Endothelial cell of umbilical vein (primary cell): ENCODE measurements around the gene E2F4. TPM values are rescaled to one million over a fixed set of nuclear protein-coding genes. Genes with fewer than 3 reads are reported as not detected.

ENCODE experiments used
- BruUV-seq: library from RNA; stranded (reverse); fragments of 400-500 nt; replicated peaks from 2 replicates; lab custom pipeline; 2021; lab: Mats Ljungman, UMichigan
- CTCF ChIA-PET: fragments of 300-600, 350-600 bp; sonication (Branson Sonifier 250); formaldehyde crosslinking; loops from one replicate; lab custom pipeline; 2021; ENCODE audit warnings: antibody characterized with exemption, inconsistent platforms; lab: Charles Lee
- POLR2A ChIA-PET: fragments of 300-600, 350-600 bp; sonication (Branson Sonifier 250); formaldehyde crosslinking; loops from one replicate; lab custom pipeline; 2021; ENCODE audit warnings: antibody characterized with exemption, inconsistent platforms; lab: Charles Lee
- DNase-seq: peaks from one replicate; pipeline ENCODE4 v3.0.0-alpha.2; 2011; ENCODE audit warnings: low read depth, low spot score
- FAIRE-seq: peaks from 2 replicates; lab custom pipeline; 2011; peaks lifted over from hg19 to GRCh38; lab: Jason Lieb, UNC
- H2AFZ ChIP-seq: 2 replicates; pipeline ENCODE4 v1.6.0; 2012; ENCODE audit warnings: low read depth, low read length, control low read depth, inconsistent platforms
- H3K27ac ChIP-seq: 2 replicates; pipeline ENCODE4 v1.5.1; 2011; ENCODE audit warnings: low read depth, mild to moderate bottlenecking, control low read depth, low read length, moderate library complexity; ENCODE audit not compliant: insufficient read depth
- H3K27me3 ChIP-seq, 2 experiments: 2 replicates each; pipeline versions ENCODE4 v1.6.0 to v1.6.1; 2011; ENCODE audit warnings: low read length in 2 of 2, mixed read lengths in 1 of 2; ENCODE audit not compliant: control insufficient read depth in 2 of 2, insufficient read depth in 2 of 2
- H3K36me3 ChIP-seq, 2 experiments: 2 replicates in 1 of 2; 3 replicates in 1 of 2; pipeline ENCODE4 v1.5.1; 2011; ENCODE audit warnings: low read length in 2 of 2, mild to moderate bottlenecking in 1 of 2, moderate library complexity in 1 of 2; ENCODE audit not compliant: control insufficient read depth in 2 of 2, insufficient read depth in 2 of 2; ENCODE audit errors: extremely low read depth in 1 of 2
- H3K4me1 ChIP-seq: 3 replicates; pipeline ENCODE4 v1.5.1; 2011; ENCODE audit warnings: mild to moderate bottlenecking, low read length; ENCODE audit not compliant: control insufficient read depth, insufficient read depth; ENCODE audit errors: extremely low read depth
- H3K4me2 ChIP-seq: 2 replicates; pipeline ENCODE4 v1.6.1; 2011; ENCODE audit warnings: low read length, control low read depth, mixed read lengths; ENCODE audit not compliant: insufficient read depth
- H3K4me3 ChIP-seq, 3 experiments: fragments of 200-600 bp in 1 of 3; sonication (generic), shearing (Covaris generic) in 1 of 3; replicated peaks in 1 of 3; 2 replicates each; pipeline ENCODE4 v1.5.1; 2011 to 2016; ENCODE audit warnings: control low read depth in 3 of 3, low read length in 3 of 3, mild to moderate bottlenecking in 2 of 3, inconsistent platforms in 1 of 3, low read depth in 1 of 3, moderate library complexity in 1 of 3; ENCODE audit not compliant: insufficient read depth in 1 of 3
- H3K79me2 ChIP-seq: 2 replicates; pipeline ENCODE4 v1.6.0; 2012; ENCODE audit warnings: low read length, inconsistent platforms; ENCODE audit not compliant: control insufficient read depth, insufficient read depth
- H3K9ac ChIP-seq: replicated peaks from 2 replicates; pipeline ENCODE3; 2011; ENCODE audit warnings: low read length, control low read depth; ENCODE audit not compliant: insufficient read depth; ENCODE audit errors: extremely low read depth
- H3K9me1 ChIP-seq: replicated peaks from 3 replicates; pipeline ENCODE4 v1.6.0; 2011; ENCODE audit warnings: mild to moderate bottlenecking, low read length; ENCODE audit not compliant: control insufficient read depth, insufficient read depth; ENCODE audit errors: extremely low read depth
- H3K9me3 ChIP-seq: replicated peaks from 2 replicates; pipeline ENCODE4 v1.5.1; 2012; ENCODE audit warnings: low read length, inconsistent platforms; ENCODE audit not compliant: control insufficient read depth, insufficient read depth
- H4K20me1 ChIP-seq: replicated peaks from 2 replicates; pipeline ENCODE3; 2011; ENCODE audit warnings: mild to moderate bottlenecking, low read length; ENCODE audit not compliant: control insufficient read depth, insufficient read depth; ENCODE audit errors: extremely low read depth
- CTCF ChIP-seq, 2 donors: IDR thresholded peaks; 1 replicate in 1 of 2; 2 replicates in 1 of 2; pipeline ENCODE4 v1.5.1; 2011; ENCODE audit warnings: low read length in 2 of 2, mild to moderate bottlenecking in 2 of 2, moderate library complexity in 2 of 2, control low read depth in 1 of 2, inconsistent platforms in 1 of 2, low read depth in 1 of 2; ENCODE audit not compliant: insufficient read depth in 1 of 2; ENCODE audit errors: extremely low read depth in 1 of 2
- EZH2 ChIP-seq: IDR thresholded peaks from 2 replicates; pipeline ENCODE4 v1.6.1; 2012; ENCODE audit warnings: borderline replicate concordance, low read depth, mild to moderate bottlenecking, moderate library complexity, low read length, inconsistent platforms; ENCODE audit not compliant: severe bottlenecking
- FOS ChIP-seq: IDR thresholded peaks from 2 replicates; pipeline ENCODE4 v1.6.1; 2011; ENCODE audit warnings: mild to moderate bottlenecking, low read length, moderate library complexity, borderline replicate concordance; ENCODE audit not compliant: insufficient read depth
- GATA2 ChIP-seq: IDR thresholded peaks from 2 replicates; pipeline ENCODE4 v1.7.0; 2011; ENCODE audit warnings: low read depth, mild to moderate bottlenecking, moderate library complexity, mixed read lengths, low read length; ENCODE audit not compliant: insufficient read length, insufficient read depth
- JUN ChIP-seq: IDR thresholded peaks from 2 replicates; pipeline ENCODE4 v1.6.1; 2011; ENCODE audit warnings: borderline replicate concordance, low read depth; ENCODE audit not compliant: insufficient read length, insufficient read depth
- MAX ChIP-seq: IDR thresholded peaks from 2 replicates; pipeline ENCODE4 v1.6.1; 2011; ENCODE audit not compliant: insufficient read depth, insufficient read length
- MYC ChIP-seq: IDR thresholded peaks from one replicate; pipeline ENCODE4 v1.6.1; 2011; ENCODE audit warnings: mild to moderate bottlenecking, low read depth, low read length
- POLR2A ChIP-seq: IDR thresholded peaks from 2 replicates; pipeline ENCODE4 v1.6.1; 2012; ENCODE audit warnings: low read depth, mild to moderate bottlenecking, control low read depth, low read length
- POLR2AphosphoS5 ChIP-seq: IDR thresholded peaks from 2 replicates; pipeline ENCODE4 v1.6.1; 2012; ENCODE audit warnings: low read depth, mild to moderate bottlenecking, control low read depth, low read length, moderate library complexity; ENCODE audit not compliant: insufficient read depth
- dilution Hi-C: fragments of 300-500 bp; cut with MboI; formaldehyde crosslinking; loops from one replicate; pipeline ENCODE4 v1.15.0; 2019; ENCODE audit warnings: low sequenced_read_pairs; ENCODE audit not compliant: extremely low pct_ligation_motif_present
- intact Hi-C: fragments of 100-400 bp; cut with micrococcal nuclease; formaldehyde crosslinking; loops from one replicate; pipeline ENCODE4 v1.10.0; 2022
- polyA plus RNA-seq, 4 experiments: library from polyadenylated mRNA; depleted of rRNA in 3 of 4; stranded (reverse) in 3 of 4; unstranded in 1 of 4; fragments of >200 nt; gene quantifications; 2 replicates each; pipeline versions ENCODE4 v1.2.1 to v1.2.3, GENCODE V29; 2011 to 2012; ENCODE audit warnings: missing spikeins in 1 of 4
- total RNA-seq: library from RNA; stranded (reverse); gene quantifications from 2 replicates; pipeline ENCODE4 v1.2.3, GENCODE V29; 2021

E2F4 gene
- total and polyA plus RNA-seq, 2 donors (not counting 3 experiments of a cell fraction or from before 2014, with no cell fraction given) = 112 to 168 TPM

GRCh38 chr16:67198238-67198734 is 6.3 kb downstream of the E2F4 start:
- no peaks in the 10 kb centered on the region for H3K9me3 ChIP-seq
- no peak overlapping the region for H2AFZ ChIP-seq
- TF ChIP-seq MAX (no peak), FOS (no peak), JUN (no peak), CTCF (IDR thresholded peaks at IDR 0.05; ENCODE audit: extremely low read depth in 1 of 2, insufficient read depth in 1 of 2, low read depth in 1 of 2, low read length in 2 of 2) (peak; percentile 92 to 96), POLR2A (no peak), EZH2 (no peak), MYC (no peak), POLR2AphosphoS5 (no peak), GATA2 (no peak)
- ChIA-PET CTCF (interaction anchor here (0.6 to 2.4 kb wide), 40 partner anchors 8 to 246 kb away, joined by 3 to 15 read pairs (median 5); partner anchors contain the start of genes CES3, EXOC3L1, FBXL8 and FHOD1), POLR2A (interaction anchor here (1.2 to 1.7 kb wide), 2 partner anchors 19 to 49 kb away, joined by 3 to 6 read pairs; partner anchors contain the start of gene FHOD1)
- no peak overlapping the region for H3K4me3 ChIP-seq
- dilution Hi-C loops = no loop called here
- peaks cover 12% of the 10 kb centered on the region for H3K4me1 ChIP-seq
- DNase-seq (peak; percentile 63), FAIRE-seq (peak; percentile 80)
- intact Hi-C loops = loop anchor here (1.0 to 10.0 kb wide), 3 partner anchors 19 to 197 kb away; partner anchors contain the start of genes FHOD1 and TPPP3
- no peaks in the 10 kb centered on the region for H3K27me3 ChIP-seq
- no peak overlapping the region for H3K27ac ChIP-seq
- H3K9ac ChIP-seq = no peak overlapping the region
- peaks cover 19 to 62% of the 10 kb centered on the region in 2 experiments for H3K36me3 ChIP-seq
- peaks cover 34% of the 10 kb centered on the region for H3K79me2 ChIP-seq
- no peaks in the 10 kb centered on the region for H3K9me1 ChIP-seq
- BruUV-seq = TSS peak; percentile 9
- no peak overlapping the region for H3K4me2 ChIP-seq
- H4K20me1 ChIP-seq = no peaks in the 10 kb centered on the region
